Fibroblast of skin of left biceps (primary cell): ENCODE data around the gene SRGN.
"Not testable (repeated sequence)": the region's sequence is repeated elsewhere in the genome, so short reads cannot be mapped to it uniquely, and the experiment has no call there.

Experiments used
- DNase-seq, 2 experiments: peaks; one replicate each; pipeline ENCODE4 v3.0.0-alpha.2; 2013; ENCODE audit warnings: low read depth in 2 of 2

SRGN gene, protein sequence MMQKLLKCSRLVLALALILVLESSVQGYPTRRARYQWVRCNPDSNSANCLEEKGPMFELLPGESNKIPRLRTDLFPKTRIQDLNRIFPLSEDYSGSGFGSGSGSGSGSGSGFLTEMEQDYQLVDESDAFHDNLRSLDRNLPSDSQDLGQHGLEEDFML

DNA sequence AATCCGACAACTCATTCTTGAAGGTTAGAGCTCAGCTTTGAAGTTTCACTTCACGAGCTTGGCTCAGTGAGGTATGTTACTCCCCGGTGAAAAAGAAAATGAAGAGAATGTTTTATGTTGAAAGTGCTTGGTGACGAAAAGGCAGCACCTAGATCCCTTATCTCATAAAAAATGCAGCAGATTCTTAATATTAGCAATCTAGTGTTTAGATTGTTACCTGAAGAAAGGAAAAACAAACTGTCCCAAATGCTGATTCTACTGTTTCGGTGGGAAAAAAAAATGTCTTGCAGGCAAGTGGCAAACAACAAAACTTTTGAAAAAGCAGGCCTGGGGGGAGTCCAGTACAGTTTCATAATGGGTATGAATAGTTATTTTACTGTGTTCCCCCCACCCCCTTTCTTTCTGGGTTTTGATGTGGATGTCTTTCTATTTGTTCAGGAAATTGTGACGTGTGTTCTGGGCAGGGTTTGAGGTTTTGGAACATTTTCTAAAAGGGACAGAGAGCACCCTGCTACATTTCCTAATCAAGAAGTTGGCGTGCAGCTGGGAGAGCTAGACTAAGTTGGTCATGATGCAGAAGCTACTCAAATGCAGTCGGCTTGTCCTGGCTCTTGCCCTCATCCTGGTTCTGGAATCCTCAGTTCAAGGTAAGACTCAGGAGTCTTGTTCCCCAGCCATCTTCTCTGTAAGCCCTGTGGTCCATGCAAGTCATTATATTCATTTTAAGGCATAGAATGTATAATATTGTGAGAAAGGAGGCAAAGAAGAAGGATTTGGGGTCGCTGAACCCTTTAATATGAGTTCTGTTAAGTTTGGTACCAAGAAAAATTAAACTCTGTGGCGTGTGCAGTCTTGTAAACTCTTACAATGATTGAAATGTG, at the start of gene SRGN:
SRGN (plus strand) TSS at position 514 of the 881 bp plus-strand sequence; CDS start at position 569, 55 bp downstream.
- no peak for DNase-seq

DNA sequence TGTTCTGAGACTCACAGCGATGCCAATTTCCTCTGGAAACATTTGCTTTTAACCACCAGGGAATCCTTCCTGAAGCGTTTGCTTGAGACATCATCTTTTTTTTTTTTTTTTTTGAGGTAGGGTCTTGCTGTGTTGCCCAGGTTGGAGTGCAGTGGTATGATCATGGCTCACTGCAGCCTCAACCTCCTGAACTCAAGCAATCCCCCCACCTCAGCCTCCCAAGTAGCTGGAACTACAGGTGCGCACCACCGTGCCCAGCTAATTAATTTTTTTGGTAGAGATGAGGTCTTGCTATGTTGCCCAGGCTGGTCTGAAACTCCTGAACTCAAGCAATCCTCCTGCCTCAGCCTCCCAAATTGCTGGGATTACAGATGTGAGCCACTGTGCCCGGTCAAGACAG, 47.0 kb upstream of the SRGN start:
- DNase-seq: not testable (repeated sequence)

DNA sequence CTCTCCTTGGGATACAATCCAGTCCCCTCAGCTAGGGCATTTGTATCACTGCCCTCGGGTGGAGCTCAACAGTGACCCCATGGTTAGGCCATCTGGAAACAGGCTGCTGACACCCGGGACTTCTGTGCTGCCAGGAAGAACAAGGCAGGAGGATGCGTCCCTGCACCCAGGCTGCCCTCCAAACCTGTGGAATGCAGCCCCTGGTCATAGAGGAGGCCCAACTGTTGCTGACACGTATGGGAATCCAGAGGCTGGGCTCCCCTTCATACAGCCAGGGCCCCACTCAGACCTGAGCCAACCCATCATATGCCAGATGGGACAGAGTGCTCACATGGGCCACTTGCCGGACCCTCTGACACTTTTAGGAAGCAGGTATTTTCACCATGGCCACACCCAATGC, 45.5 kb upstream of the SRGN start:
- DNase-seq: no peak

DNA sequence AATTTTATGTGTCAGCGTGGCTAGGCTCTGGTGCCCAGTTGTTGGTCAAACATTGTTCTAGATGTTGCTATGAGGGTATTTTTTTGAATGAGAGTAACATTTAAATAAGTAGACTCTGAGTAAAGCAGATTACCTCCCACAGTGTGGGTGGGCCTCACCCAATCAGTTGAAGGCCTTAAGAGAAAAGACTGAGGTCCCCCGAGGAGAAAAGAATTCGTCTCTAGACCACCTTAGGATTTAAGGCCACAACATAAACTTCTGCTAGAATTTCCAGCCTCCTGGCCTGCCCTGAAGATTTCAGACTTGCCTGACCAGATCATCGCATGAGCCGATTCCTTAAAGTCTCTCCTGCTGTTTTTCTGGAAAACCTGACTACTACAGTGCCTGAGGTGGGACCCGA, 45.1 kb upstream of the SRGN start:
- no peak for DNase-seq

DNA sequence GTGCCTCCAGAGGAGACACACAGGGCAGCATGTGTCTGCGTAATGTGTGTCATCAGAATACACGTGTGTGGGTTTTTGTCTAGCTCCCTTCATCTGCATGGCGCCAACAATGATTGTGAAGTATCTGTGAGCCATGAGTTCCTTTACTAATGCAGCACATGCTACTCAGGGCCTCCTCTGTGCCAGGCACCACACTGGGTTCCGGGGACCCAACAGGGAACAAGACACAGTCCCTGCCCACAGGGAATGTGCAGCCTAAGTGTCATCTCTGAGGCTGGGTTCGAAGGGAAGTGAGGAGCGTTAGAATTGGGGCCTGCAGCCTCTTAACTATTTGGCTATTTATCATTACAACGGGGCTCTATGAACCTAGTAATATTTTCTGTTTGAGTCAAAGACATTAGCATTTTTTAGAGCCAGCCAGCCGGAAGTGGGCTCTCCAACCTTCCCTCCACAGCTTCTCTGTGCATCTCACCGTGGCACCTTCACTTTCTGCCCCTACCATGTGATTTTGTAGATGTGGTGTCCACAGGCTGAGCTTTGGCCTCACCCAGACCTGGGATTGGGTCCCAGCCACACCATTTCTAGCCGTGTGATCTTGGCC, 43.9 kb upstream of the SRGN start:
- no peak for DNase-seq

DNA sequence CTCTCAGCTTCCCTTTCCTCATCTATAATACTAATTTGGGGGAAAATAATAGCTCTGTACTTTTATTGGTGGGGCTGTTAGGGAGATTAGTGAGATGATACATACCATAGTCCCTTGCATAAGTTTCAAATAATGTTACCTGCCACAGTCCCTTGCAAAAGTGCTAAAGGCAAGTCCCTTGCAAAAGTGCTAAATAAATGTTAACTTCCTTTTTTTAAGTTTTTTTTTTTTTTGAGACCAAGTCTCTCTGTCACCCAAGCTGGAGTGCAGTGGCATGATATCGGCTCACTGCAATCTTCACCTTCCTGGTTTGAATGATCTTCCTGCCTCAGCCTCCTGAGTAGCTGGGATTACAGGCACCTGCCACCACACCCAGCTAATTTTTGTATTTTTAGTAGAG, 43.4 kb upstream of the SRGN start:
- no peak for DNase-seq

DNA sequence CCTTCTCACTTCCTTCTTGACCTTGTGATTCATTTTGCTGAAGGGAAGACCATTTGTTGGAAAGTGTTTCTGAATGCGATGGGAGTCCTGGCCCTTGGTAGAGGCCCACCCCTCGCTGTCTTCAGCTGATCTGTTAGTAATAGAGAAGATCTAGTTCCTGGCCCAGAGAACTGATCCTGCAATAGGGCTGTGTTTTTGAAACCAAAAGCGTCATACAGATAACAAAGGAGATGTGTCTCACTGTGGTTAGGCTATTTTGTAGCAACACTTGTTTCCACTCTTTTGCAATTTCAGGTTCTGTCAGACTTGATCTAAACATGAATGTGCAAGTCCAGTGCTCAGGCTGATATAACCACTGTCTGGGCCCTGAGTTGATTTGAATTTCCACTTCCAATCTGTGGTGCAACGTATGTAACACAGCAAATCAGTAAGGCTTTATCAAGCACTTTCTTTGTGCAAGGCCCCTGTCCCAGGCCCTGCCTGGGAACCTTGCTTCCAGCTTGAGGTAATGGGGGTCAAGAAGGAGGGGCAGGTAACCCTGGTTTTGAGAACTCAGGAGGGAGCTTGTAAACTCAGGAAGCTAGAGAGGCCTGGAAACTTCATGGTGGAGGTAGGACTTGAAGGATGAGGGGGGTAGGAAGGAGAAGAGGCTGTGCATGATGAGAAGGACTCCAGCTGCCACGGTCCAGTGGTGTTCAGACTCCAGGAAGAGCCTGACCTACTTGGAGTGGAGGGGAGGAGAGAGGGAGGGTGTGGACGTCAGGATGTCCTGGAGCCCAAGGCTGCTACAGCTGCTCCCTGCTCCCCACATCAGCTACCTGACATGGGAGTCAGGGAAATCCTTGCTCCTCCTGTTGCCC, 42.2 kb upstream of the SRGN start:
- DNase-seq: no peak

DNA sequence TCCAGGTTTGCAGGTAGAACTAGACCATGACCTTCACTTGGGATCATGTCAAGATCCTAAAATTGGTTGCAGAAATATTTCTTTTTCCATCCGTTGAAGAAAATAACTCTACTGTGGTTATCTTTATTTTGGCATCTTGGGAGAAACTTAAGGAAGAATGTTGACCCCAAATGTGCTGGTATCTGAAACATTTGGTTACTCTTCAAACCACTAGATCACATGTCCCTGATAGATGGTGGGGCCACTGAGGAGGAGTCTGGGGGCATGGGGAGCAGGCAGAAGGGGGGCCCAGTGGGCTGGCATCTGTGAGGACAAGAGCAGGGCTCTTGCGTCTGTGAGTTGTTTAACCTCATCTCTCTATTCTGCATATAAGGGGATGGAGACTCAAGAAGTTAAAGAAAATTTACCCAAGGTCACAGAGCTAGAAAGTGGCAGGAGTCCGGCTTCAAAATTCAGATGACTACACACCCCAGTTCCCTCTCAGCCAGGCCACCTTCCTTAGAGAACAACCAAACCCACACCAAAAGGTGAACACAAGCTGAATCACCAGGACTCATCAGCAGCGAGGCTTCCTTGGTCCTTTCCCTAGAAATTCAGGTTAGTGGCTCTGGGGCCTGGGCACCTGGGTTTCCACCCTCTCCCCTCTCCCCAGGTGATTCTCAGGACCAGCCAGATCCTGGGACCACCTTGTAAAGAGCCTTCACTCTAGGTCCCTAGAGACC, 40.6 kb upstream of the SRGN start:
- no peak for DNase-seq

DNA sequence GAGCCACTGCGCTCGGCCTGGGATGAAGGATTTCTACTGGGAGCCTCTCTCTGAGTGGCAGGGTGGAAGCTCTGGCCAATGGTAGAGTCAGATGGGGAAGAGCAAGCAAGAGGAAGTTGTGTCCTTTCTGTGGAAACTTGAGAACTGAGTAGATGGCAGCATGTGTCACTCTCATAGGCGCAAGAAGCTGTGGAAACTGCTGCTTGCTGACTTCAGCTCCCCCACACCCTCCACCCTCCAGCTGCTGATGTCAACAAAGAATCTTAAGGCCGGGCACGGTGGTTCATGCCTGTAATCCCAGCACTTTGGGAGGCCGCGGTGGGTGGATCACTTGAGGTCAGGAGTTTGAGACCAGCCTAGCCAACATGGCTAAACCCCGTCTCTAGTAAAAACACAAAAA, 39.8 kb upstream of the SRGN start:
- DNase-seq: no peak

DNA sequence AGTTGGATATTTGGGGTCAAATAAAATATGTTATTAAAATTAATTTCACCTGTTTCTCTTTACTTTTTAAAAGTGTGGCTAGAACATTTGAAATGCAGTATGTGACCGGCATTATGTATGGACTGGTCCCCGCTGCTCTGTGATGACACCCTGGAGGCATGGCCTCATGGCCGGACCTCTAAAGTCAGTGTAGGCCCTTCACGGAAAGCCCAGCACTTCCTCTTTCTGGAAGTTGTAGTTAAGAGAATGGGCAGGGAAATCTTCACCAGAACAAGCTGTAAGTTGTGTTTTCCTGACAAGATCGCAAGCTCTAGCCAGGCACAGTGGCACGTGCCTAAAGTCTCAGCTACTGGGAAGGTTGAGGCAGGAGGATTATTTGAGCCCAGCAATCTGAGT, 38.3 kb upstream of the SRGN start:
- no peak for DNase-seq

DNA sequence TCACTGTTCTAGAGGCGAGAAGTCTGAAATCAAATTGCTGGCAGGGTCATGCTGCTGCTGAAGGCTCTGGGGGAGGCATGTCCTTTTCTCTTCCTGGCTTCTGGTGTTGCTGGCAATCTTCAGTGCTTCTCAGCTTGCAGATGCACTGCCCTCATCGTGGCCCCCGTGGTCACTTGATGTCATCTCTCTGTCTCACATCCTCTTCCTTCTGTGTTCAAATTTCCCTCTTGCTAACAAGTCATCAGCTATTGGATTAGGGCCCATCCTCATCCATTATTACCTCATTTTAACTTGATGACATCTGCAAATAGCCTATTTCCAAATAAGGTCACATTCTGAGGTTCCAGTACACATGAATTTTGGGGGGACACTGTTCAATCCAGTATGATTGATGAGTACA, 36.6 kb upstream of the SRGN start:
- no peak for DNase-seq

DNA sequence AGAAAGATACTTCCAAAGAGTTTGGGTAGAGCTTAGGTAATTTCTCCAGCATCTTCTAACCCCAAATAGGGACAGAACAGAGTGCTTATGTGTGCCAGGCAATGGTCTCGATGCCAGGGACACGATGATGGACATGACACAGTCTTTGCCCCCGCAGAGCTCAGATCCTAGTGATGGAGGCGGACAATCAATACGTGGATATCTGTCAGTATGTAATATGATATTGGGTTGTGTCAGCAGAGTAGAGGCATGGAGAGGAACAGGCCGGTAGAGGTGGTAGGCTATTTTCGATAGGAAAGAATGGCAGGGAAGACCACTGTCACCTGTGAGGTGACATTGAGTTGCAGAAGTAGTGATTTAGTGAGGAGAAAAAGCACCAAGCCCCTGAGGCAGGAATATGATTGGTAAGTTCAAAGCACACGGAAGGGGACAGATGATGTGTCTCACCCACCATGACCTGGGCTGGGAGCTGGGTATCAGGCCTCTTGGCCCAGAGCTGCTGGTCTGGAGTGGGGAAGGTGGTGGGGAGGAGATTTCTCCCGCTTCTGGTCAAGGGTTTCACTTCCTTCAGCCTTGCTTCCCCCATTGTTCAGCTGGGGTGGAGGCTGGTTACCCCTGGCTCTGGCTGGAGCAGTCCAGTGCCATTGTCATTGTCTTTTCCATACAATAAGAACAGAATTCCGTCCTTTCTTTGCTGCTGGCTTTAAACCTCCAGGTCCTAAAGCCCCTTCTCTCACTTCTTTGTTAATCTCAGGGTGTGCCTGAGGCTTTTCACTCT, 36.0 kb upstream of the SRGN start:
- no peak for DNase-seq

DNA sequence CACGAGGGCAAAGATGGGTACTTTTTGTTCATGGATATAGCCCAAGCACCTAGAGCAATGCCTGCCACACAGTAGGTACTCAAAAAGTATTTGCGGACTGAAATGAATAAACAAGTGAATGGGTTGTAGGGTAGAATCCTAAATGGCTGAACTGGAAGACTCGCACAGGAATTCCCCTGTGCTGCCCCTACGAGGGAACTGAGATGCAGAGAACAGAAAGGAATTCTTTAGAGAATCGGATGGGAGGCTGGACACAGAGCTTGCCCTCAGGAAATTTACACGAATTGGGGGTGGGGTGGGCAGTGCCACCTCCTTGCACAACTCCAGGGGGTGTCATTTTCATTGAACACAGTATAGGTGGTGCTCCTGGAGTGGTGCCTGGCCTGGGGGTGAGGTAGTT, 35.2 kb upstream of the SRGN start:
- no peak for DNase-seq

DNA sequence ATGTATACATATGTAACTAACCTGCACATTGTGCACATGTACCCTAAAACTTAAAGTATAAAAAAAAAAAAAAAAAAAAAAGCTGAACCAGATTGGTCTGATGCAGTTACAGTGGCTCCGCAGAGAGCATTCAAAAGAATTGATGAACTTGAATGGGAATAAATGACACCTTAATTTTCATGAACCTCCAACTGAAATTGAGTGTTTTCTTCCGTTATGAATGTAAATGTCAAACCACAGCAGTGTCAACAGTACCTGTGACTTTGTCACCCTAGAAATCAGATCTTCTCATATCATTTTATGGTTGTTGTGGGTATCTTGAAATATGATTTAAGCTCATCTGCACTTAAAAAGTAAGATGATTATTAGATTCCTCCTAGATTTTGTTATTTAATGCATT, 32.7 kb upstream of the SRGN start:
- no peak for DNase-seq

DNA sequence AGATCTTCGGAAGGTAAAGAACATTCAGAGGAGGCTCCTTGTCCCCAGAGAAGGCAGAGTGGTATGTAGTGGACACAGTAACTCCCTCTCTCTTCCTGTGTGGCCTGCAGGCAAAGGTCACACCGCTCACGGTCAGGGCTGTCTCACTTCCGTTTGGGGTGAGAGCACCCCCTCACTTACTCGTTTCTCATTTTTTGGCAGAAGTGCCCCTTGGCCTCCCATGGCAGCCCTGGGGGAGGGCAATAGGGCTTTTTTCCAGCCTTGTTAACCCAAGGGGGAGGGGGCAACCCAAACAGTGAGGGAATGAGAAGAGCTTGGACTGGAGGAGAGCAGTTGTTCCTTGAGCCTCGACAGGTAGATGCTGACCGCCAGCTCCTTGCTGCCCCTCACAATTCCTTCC, 31.8 kb upstream of the SRGN start:
- DNase-seq: no peak

DNA sequence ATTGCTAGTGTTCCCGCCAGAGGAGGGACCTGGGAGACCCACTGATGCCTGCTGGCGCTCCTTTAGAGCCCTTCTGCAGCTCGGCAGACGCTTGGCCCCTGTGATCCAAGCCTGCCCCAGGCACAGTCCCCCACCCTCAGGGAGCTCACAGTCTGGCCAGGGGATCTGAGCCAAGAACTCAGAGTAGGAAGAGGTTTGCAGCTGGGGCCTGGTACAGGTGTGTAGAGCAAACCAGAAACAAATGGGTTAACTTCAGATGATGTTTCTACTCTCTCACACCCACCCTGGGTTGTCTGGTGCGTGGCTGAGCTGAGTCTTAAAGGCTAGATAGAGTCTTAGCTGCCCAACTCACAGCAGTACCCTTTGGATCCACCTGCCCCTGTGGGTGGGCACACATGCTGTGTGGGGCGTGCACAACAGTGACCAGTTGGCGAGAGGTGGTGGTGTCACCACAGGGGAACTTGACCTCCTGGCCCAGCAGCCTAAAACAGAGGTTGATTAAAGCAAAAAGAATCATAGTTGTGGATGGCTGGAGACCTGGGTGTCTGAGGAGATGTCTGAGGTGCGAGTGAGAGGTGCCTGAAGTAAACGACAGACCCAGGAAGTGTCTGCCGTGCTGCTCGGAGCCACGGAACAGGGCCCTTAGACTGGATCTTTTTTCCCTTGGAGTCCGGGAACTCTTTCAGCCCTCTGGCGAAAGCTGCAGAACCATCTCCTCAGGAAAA, 31.2 kb upstream of the SRGN start:
- no peak for DNase-seq

DNA sequence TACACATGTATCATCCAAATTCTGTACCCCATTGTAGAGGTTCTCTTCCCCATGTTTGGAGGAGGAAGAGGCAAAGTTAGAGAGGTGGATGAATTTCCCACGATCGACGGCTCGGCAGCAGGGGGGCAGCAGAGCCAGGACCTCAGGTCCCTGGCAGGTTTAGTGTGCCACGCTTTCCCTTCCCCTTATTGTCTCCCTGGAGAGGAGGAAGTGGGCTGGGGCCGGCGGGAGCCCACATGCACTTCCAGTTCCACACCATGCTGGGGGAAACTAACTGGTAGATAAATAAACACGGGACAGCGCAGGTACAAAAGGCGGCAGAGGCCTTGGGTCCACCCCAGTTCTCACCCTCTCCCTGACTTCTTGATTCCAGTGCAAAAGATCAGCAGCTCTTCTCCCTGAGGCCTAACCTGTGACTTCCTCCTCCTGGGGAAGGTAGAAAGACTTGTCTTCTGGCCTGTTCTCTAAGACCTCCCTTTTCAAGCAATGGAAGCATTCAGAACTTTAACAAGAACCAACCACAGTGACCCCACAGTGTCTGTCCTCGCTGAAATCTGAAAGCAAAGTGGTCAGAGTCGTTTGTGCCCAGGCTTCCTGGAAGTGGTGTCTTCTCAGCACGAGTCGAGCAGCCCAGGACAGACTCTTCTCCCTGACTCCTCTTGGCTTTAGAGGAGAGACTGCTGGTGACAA, 30.5 kb upstream of the SRGN start:
- DNase-seq: no peak

DNA sequence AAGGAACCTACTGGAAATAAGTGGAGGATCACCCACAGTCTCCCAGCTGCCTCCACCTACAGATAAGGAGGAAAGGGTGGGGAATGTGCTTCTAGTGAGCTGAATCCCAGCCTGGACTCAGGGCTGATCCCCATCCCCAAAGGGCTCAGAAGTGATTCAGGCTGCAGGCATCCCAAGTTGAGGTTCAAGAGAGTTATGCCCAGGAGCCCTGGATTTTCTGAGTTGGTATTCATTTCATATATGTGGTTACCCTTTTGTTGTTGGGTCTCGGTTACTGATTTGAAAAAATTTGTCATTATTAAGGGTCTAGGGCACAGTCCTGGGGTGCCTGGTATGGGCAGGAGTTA, 30.0 kb upstream of the SRGN start:
- DNase-seq: no peak

DNA sequence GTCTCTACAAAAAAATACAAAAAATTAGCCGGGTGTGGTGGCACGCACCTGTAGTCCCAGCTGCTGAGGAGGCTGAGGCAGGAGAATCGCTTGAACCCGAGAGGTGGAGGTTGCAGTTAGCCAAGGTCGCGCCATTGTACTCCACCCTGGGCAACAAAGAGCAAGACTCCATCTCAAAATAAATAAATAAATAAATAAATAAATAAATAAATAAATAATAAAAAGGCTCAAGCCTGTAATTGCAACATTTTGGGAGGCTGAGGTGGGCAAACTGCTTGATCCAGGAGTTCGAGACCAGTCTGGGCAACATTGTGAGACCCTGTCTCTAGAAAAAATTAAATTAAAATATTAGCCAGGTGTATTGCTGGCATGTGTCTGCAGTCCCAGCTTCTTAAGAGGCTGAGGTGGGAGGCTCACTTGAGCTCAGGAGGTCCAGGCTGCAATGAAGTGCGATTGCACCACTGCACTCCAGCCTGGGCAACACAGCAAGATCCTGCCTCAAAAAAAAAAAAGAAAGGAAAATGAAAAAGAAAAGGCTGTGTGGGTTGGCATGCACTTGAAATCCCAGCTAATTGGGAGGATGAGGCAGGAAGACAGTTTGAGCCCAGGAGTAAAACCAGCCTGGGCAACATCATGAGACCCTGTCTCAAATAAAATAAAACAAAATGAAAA, 27.6 kb upstream of the SRGN start:
- DNase-seq: no peak
